CD14-positive monocyte (primary cell): ENCODE measurements around the gene INS. TPM values are rescaled to one million over a fixed set of nuclear protein-coding genes. Genes with fewer than 3 reads are reported as not detected.

Experiments used
- DNase-seq, 3 donors: peaks; one replicate each; pipeline ENCODE4 v3.0.0-alpha.2; 2011 to 2022
- H2AFZ ChIP-seq: 2 replicates; pipeline ENCODE4 v1.6.0; 2012; ENCODE audit warnings: mild to moderate bottlenecking, low read depth, low read length, inconsistent platforms; ENCODE audit not compliant: insufficient read depth, poor library complexity, severe bottlenecking
- H3K27ac ChIP-seq, 2 donors: 1 replicate in 1 of 2; 2 replicates in 1 of 2; pipeline ENCODE4 v1.5.1; 2012 to 2013; ENCODE audit warnings: low read length in 2 of 2, control low read depth in 1 of 2, inconsistent platforms in 1 of 2, low read depth in 1 of 2, mild to moderate bottlenecking in 1 of 2
- H3K27me3 ChIP-seq, 2 donors: one replicate each; pipeline versions ENCODE4 v1.6.0 to v1.6.1; 2011 to 2013; ENCODE audit warnings: low read length in 2 of 2; ENCODE audit not compliant: control insufficient read depth in 2 of 2, insufficient read depth in 2 of 2
- H3K36me3 ChIP-seq, 2 donors: replicated peaks in 1 of 2; 1 replicate in 1 of 2; 2 replicates in 1 of 2; pipeline versions ENCODE4 v1.5.1 to v1.6.1; 2012 to 2013; ENCODE audit warnings: low read length in 2 of 2, control low read depth in 1 of 2, inconsistent platforms in 1 of 2, mild to moderate bottlenecking in 1 of 2; ENCODE audit not compliant: insufficient read depth in 2 of 2, control insufficient read depth in 1 of 2
- H3K4me1 ChIP-seq, 2 donors: 1 replicate in 1 of 2; 2 replicates in 1 of 2; pipeline versions ENCODE4 v1.5.1 to v1.6.1; 2012 to 2013; ENCODE audit warnings: low read length in 2 of 2, control low read depth in 1 of 2, inconsistent platforms in 1 of 2, mild to moderate bottlenecking in 1 of 2, moderate library complexity in 1 of 2; ENCODE audit not compliant: insufficient read depth in 2 of 2, control insufficient read depth in 1 of 2
- H3K4me2 ChIP-seq: replicated peaks from 2 replicates; pipeline ENCODE3; 2012; ENCODE audit warnings: low read length, moderate library complexity, mild to moderate bottlenecking; ENCODE audit not compliant: poor library complexity, severe bottlenecking; ENCODE audit errors: extremely low read depth
- H3K4me3 ChIP-seq, 3 experiments: fragments of 200-600 bp in 1 of 3; sonication (generic) in 1 of 3; replicated peaks in 1 of 3; 1 replicate in 2 of 3; 2 replicates in 1 of 3; pipeline ENCODE4 v1.5.1; 2011 to 2013; ENCODE audit warnings: low read length in 3 of 3, mild to moderate bottlenecking in 3 of 3, control low read depth in 2 of 3, low read depth in 2 of 3, inconsistent platforms in 1 of 3, moderate library complexity in 1 of 3
- H3K79me2 ChIP-seq: 2 replicates; pipeline ENCODE4 v1.6.0; 2012; ENCODE audit warnings: mild to moderate bottlenecking, control low read depth, inconsistent platforms, low read length, moderate library complexity; ENCODE audit not compliant: insufficient read depth
- H3K9ac ChIP-seq: 2 replicates; pipeline ENCODE4 v1.6.0; 2017; ENCODE audit warnings: low read length, mild to moderate bottlenecking; ENCODE audit not compliant: insufficient read depth, poor library complexity, severe bottlenecking
- H3K9me3 ChIP-seq, 2 donors: replicated peaks in 1 of 2; 1 replicate in 1 of 2; 2 replicates in 1 of 2; pipeline versions ENCODE4 v1.5.1 to v1.6.1; 2012 to 2013; ENCODE audit warnings: low read length in 2 of 2, control low read depth in 1 of 2; ENCODE audit not compliant: control insufficient read depth in 1 of 2, insufficient read depth in 1 of 2
- H4K20me1 ChIP-seq: 2 replicates; pipeline ENCODE4 v1.6.0; 2012; ENCODE audit warnings: mild to moderate bottlenecking, low read length, control low read depth, moderate library complexity; ENCODE audit not compliant: insufficient read depth
- H3K27ac Mint-ChIP-seq, 7 donors: one replicate each; pipeline ENCODE4 v1.8.0; 2020; ENCODE audit warnings: mild to moderate bottlenecking in 7 of 7, mixed read lengths in 7 of 7, moderate library complexity in 6 of 7, inconsistent platforms in 2 of 7
- H3K27me3 Mint-ChIP-seq, 3 donors: one replicate each; pipeline ENCODE4 v1.8.0; 2021 to 2022; ENCODE audit warnings: low read depth in 3 of 3, mild to moderate bottlenecking in 3 of 3, mixed read lengths in 3 of 3, moderate library complexity in 3 of 3, inconsistent platforms in 1 of 3
- H3K36me3 Mint-ChIP-seq, 2 donors: one replicate each; pipeline ENCODE4 v1.8.0; 2020; ENCODE audit warnings: mixed read lengths in 2 of 2, inconsistent platforms in 1 of 2, mild to moderate bottlenecking in 1 of 2
- H3K4me1 Mint-ChIP-seq: one replicate; pipeline ENCODE4 v1.8.0; 2020; ENCODE audit warnings: mild to moderate bottlenecking, mixed read lengths
- H3K4me3 Mint-ChIP-seq, 2 donors: one replicate each; pipeline ENCODE4 v1.8.0; 2020; ENCODE audit warnings: mild to moderate bottlenecking in 2 of 2, mixed read lengths in 2 of 2, moderate library complexity in 1 of 2
- H3K9me3 Mint-ChIP-seq, 7 donors: one replicate each; pipeline ENCODE4 v1.8.0; 2020 to 2022; ENCODE audit warnings: mixed read lengths in 7 of 7, mild to moderate bottlenecking in 6 of 7, moderate library complexity in 6 of 7, inconsistent platforms in 2 of 7
- CTCF ChIP-seq: fragments of 200-600 bp; IDR thresholded peaks from one replicate; pipeline ENCODE4 v1.8.0; 2022; ENCODE audit warnings: antibody characterized with exemption, mild to moderate bottlenecking
- WGBS: methylation state at CpG from one replicate; pipeline ENCODE4 v1.1.5; 2013; ENCODE audit warnings: missing lambda C conversion rate; ENCODE audit not compliant: insufficient coverage; 5-methylcytosine and 5-hydroxymethylcytosine counted together
- intact Hi-C, 2 donors: fragments of 100-400 bp; cut with micrococcal nuclease; formaldehyde crosslinking; loops; one replicate each; pipeline versions ENCODE4 v1.15.0 to v1.15.1; 2023
- polyA plus RNA-seq, 3 donors: library from polyadenylated mRNA; depleted of rRNA in 1 of 3; unstranded in 2 of 3; stranded (reverse) in 1 of 3; fragments of 300-500 nt in 2 of 3; fragments of >200 nt in 1 of 3; fragmentation: Illumina TruSeq in 2 of 3; gene quantifications; 1 replicate in 2 of 3; 2 replicates in 1 of 3; pipeline ENCODE4 v1.2.3, GENCODE V29; 2012 to 2021

The INS gene
- polyA plus RNA-seq, 3 donors, result not detected

GRCh38 chr11:2182075-2182474, 21.1 kb upstream of the INS start:
- DNase-seq, result no peak
- Histone ChIP-seq H3K27me3 (peaks cover 0 to 10% of the 10 kb centered on the region in 2 donors), H3K9me3 (no peaks in the 10 kb centered on the region), H3K27ac (no peak overlapping the region), H2AFZ (no peak overlapping the region), H3K4me3 (no peak overlapping the region), H4K20me1 (no peaks in the 10 kb centered on the region), H3K9ac (no peak overlapping the region), H3K79me2 (no peaks in the 10 kb centered on the region), H3K4me2 (no peak overlapping the region), H3K36me3 (no peaks in the 10 kb centered on the region), H3K4me1 (peaks cover 0 to 5% of the 10 kb centered on the region in 2 donors)
- Mint-ChIP-seq H3K4me3 (no peak overlapping the region), H3K9me3 (peaks cover 0 to 3% (median 0%) of the 10 kb centered on the region in 7 donors), H3K36me3 (no peaks in the 10 kb centered on the region), H3K27me3 (peaks cover 12 to 17% (median 13%) of the 10 kb centered on the region in 3 donors), H3K27ac (no peak overlapping the region), H3K4me1 (no peaks in the 10 kb centered on the region)
- 97% methylated on average over 16 of the region's 18 CpGs for WGBS
- intact Hi-C loops, result no loop called here
- TF ChIP-seq CTCF, result no peak

GRCh38 chr11:2180789-2181370, 19.9 kb upstream of the INS start:
- H3K36me3 ChIP-seq, result no peaks in the 10 kb centered on the region
- no peaks in the 10 kb centered on the region for H3K4me1 Mint-ChIP-seq
- H3K4me3 Mint-ChIP-seq, result no peak overlapping the region
- no peaks in the 10 kb centered on the region for H3K4me1 ChIP-seq
- H3K27ac Mint-ChIP-seq, result no peak overlapping the region
- 92% methylated on average over 6 of the region's 11 CpGs for WGBS
- no peak for TF ChIP-seq CTCF
- H3K36me3 Mint-ChIP-seq, result no peaks in the 10 kb centered on the region
- no peak overlapping the region for H3K9ac ChIP-seq
- H3K27ac ChIP-seq, result no peak overlapping the region
- intact Hi-C loops, result no loop called here
- no peak overlapping the region for H3K4me3 ChIP-seq
- no peak overlapping the region for H3K4me2 ChIP-seq
- H3K27me3 Mint-ChIP-seq, result peaks cover 7 to 17% (median 13%) of the 10 kb centered on the region in 3 donors
- H3K79me2 ChIP-seq, result no peaks in the 10 kb centered on the region
- no peak for DNase-seq
- H3K9me3 Mint-ChIP-seq, result peaks cover 0 to 5% (median 0%) of the 10 kb centered on the region in 7 donors
- no peaks in the 10 kb centered on the region for H4K20me1 ChIP-seq
- H3K9me3 ChIP-seq, result no peaks in the 10 kb centered on the region
- H3K27me3 ChIP-seq, result peaks cover 0 to 10% of the 10 kb centered on the region in 2 donors
- no peak overlapping the region for H2AFZ ChIP-seq
